Neural cell (in vitro differentiated cells): Measurements from ENCODE around the gene P4HTM. TPM values are rescaled to one million over a fixed set of nuclear protein-coding genes. Genes with fewer than 3 reads are reported as not detected.

Experiments used
- H2AFZ ChIP-seq: fragments of 200-600, 300-800 bp; sonication (generic), shearing (Covaris generic); 2 replicates; pipeline ENCODE4 v1.6.0; 2014; ENCODE audit warnings: low read depth, mild to moderate bottlenecking, antibody characterized with exemption, low read length, moderate library complexity
- H3F3A ChIP-seq: fragments of 200-600 bp; shearing (Covaris generic); 2 replicates; pipeline ENCODE4 v1.6.1; 2016; ENCODE audit warnings: mild to moderate bottlenecking, moderate library complexity, mixed read lengths, antibody characterized with exemption, low read length; ENCODE audit not compliant: insufficient read depth, poor library complexity, severe bottlenecking
- H3K27ac ChIP-seq: fragments of 200-600, 300-800 bp; sonication (generic), shearing (Covaris generic); 2 replicates; pipeline ENCODE4 v1.5.1; 2014; ENCODE audit warnings: mild to moderate bottlenecking, low read length, moderate library complexity
- H3K27me3 ChIP-seq: fragments of 300-800, 200-600 bp; sonication (generic), shearing (Covaris generic); 2 replicates; pipeline ENCODE4 v1.6.0; 2014; ENCODE audit warnings: mild to moderate bottlenecking, low read depth, low read length, moderate library complexity; ENCODE audit not compliant: insufficient read depth
- H3K36me3 ChIP-seq: fragments of 300-800, 200-600 bp; sonication (generic), shearing (Covaris generic); 2 replicates; pipeline ENCODE4 v1.5.1; 2014; ENCODE audit warnings: mild to moderate bottlenecking, antibody characterized with exemption, low read length, moderate library complexity; ENCODE audit not compliant: insufficient read depth
- H3K4me2 ChIP-seq: fragments of 300-800, 200-600 bp; sonication (generic), shearing (Covaris generic); 2 replicates; pipeline ENCODE4 v1.6.0; 2014; ENCODE audit warnings: mild to moderate bottlenecking, low read length
- H3K4me3 ChIP-seq: fragments of 300-800, 200-600 bp; sonication (generic), shearing (Covaris generic); 2 replicates; pipeline ENCODE4 v1.5.1; 2014; ENCODE audit warnings: mild to moderate bottlenecking, low read length, moderate library complexity
- H3K79me2 ChIP-seq: fragments of 200-600 bp; shearing (Covaris generic); replicated peaks from 2 replicates; pipeline ENCODE4 v1.6.0; 2014; ENCODE audit warnings: mild to moderate bottlenecking, low read length, moderate library complexity; ENCODE audit not compliant: insufficient read depth
- H3K9ac ChIP-seq: fragments of 300-800, 200-600 bp; sonication (generic), shearing (Covaris generic); 2 replicates; pipeline ENCODE4 v1.6.1; 2016; ENCODE audit warnings: mild to moderate bottlenecking, low read length, mixed read lengths
- H3K9me2 ChIP-seq: fragments of 200-600 bp; shearing (Covaris generic); 2 replicates; pipeline ENCODE4 v1.6.1; 2016; ENCODE audit warnings: mild to moderate bottlenecking, low read length, mixed read lengths; ENCODE audit not compliant: insufficient read depth
- H3K9me3 ChIP-seq: fragments of 200-600, 300-800 bp; sonication (generic), shearing (Covaris generic); 2 replicates; pipeline ENCODE4 v1.6.1; 2016; ENCODE audit warnings: mild to moderate bottlenecking, mixed run types, low read length, moderate library complexity, mixed read lengths
- H4K20me1 ChIP-seq: fragments of 200-600 bp; shearing (Covaris generic); 2 replicates; pipeline ENCODE4 v1.6.1; 2016; ENCODE audit warnings: mild to moderate bottlenecking, mixed run types; ENCODE audit not compliant: insufficient read depth
- EP300 ChIP-seq: fragments of 450-650 bp; conservative IDR thresholded peaks from 2 replicates; pipeline ENCODE4 v1.6.1; 2014; ENCODE audit warnings: antibody characterized with exemption, mild to moderate bottlenecking, moderate library complexity; ENCODE audit not compliant: poor library complexity, severe bottlenecking
- EZH2 ChIP-seq: fragments of 200-600, 300-800 bp; shearing (Covaris generic), sonication (generic); IDR thresholded peaks from 2 replicates; pipeline ENCODE4 v1.6.1; 2014; ENCODE audit warnings: antibody characterized with exemption, low read length, borderline replicate concordance, mild to moderate bottlenecking; ENCODE audit not compliant: insufficient read depth, poor library complexity, severe bottlenecking
- MXI1 ChIP-seq: fragments of 450-650 bp; conservative IDR thresholded peaks from 2 replicates; pipeline ENCODE4 v1.6.1; 2014; ENCODE audit warnings: antibody characterized with exemption, mild to moderate bottlenecking; ENCODE audit not compliant: poor library complexity, severe bottlenecking
- POLR2AphosphoS5 ChIP-seq: IDR thresholded peaks from 2 replicates; pipeline ENCODE4 v1.6.1; 2012
- RAD21 ChIP-seq: fragments of 450-650 bp; conservative IDR thresholded peaks from 2 replicates; pipeline ENCODE4 v1.6.1; 2014; ENCODE audit warnings: antibody characterized with exemption, mild to moderate bottlenecking, moderate library complexity
- SMC3 ChIP-seq: fragments of 450-650 bp; conservative IDR thresholded peaks from 2 replicates; pipeline ENCODE4 v1.6.1; 2014; ENCODE audit warnings: antibody characterized with exemption, mild to moderate bottlenecking, moderate library complexity; ENCODE audit not compliant: poor library complexity
- TAF1 ChIP-seq: IDR thresholded peaks from 2 replicates; pipeline ENCODE4 v1.6.1; 2012; ENCODE audit warnings: low read depth
- polyA plus RNA-seq: library from polyadenylated mRNA; depleted of rRNA; stranded (reverse); fragments of >200 nt; gene quantifications from 2 replicates; pipeline ENCODE4 v1.2.3, GENCODE V29; 2014
- TF ChIP-seq, protein P1 (sequence below): IDR thresholded peaks from 2 replicates; pipeline ENCODE4 v1.6.1; 2012; ENCODE audit warnings: borderline replicate concordance
- TF ChIP-seq, protein P2 (sequence below): fragments of 450-650 bp; IDR thresholded peaks from 2 replicates; pipeline ENCODE4 v1.5.1; 2014; ENCODE audit warnings: antibody characterized with exemption, mild to moderate bottlenecking, moderate library complexity; ENCODE audit not compliant: poor library complexity, severe bottlenecking

Gene P4HTM
- polyA plus RNA-seq, 1 donor from 2014 or later, result 97.3 TPM

DNA sequence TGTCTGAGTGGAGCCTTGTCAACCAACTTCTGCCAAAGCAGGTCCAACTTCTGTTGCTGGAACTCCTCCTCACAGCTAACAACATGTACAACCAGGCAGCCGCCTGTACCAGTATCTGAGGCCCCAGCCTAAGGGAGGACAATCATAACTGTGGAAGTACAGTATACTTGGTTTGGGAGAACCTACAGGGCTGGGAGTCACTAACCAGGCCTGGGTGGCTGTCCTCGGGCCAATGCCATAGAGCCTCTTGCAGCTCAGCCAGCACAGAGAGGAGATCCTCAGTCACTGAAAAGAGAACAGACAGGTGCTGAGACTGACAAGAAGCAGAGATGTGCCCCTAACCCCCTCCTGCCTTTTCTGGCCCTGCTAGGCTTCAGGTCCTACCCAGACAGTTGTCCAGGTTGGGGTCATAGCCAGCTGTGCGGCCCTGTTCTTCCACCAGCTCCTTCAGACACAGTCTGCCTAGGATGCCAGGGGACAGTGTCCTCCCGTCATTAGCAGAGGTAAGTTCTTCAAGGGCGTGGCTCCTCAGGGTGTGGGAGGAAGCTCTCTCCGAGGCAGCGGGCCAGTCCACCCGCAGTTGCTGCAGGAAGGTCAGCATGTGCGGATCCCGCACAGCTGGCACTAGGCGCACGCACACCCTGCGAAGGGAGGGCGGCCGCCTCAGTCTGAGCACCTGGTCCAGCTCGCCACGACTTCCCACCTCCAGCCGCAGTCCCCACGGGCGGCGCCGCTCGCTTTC, 27.4 kb downstream of the P4HTM start:
- Histone ChIP-seq H3F3A (no peaks in the 10 kb centered on the region), H3K79me2 (peaks cover 26% of the 10 kb centered on the region), H3K4me3 (peak overlapping the region; percentile 98), H3K27me3 (no peaks in the 10 kb centered on the region), H4K20me1 (peaks cover 9% of the 10 kb centered on the region), H3K27ac (peak overlapping the region; percentile 58), H3K9me2 (no peaks in the 10 kb centered on the region), H3K36me3 (no peaks in the 10 kb centered on the region), H3K9me3 (no peaks in the 10 kb centered on the region), H3K9ac (peak overlapping the region; percentile 80), H2AFZ (peak overlapping the region; percentile 69), H3K4me2 (peak overlapping the region; percentile 68)
- TF ChIP-seq EP300 (no peak), POLR2AphosphoS5 (no peak), RAD21 (no peak), MXI1 (no peak), TAF1 (no peak), SMC3 (no peak), EZH2 (no peak)
- TF ChIP-seq, protein P1, sequence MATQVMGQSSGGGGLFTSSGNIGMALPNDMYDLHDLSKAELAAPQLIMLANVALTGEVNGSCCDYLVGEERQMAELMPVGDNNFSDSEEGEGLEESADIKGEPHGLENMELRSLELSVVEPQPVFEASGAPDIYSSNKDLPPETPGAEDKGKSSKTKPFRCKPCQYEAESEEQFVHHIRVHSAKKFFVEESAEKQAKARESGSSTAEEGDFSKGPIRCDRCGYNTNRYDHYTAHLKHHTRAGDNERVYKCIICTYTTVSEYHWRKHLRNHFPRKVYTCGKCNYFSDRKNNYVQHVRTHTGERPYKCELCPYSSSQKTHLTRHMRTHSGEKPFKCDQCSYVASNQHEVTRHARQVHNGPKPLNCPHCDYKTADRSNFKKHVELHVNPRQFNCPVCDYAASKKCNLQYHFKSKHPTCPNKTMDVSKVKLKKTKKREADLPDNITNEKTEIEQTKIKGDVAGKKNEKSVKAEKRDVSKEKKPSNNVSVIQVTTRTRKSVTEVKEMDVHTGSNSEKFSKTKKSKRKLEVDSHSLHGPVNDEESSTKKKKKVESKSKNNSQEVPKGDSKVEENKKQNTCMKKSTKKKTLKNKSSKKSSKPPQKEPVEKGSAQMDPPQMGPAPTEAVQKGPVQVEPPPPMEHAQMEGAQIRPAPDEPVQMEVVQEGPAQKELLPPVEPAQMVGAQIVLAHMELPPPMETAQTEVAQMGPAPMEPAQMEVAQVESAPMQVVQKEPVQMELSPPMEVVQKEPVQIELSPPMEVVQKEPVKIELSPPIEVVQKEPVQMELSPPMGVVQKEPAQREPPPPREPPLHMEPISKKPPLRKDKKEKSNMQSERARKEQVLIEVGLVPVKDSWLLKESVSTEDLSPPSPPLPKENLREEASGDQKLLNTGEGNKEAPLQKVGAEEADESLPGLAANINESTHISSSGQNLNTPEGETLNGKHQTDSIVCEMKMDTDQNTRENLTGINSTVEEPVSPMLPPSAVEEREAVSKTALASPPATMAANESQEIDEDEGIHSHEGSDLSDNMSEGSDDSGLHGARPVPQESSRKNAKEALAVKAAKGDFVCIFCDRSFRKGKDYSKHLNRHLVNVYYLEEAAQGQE, result no peak
- TF ChIP-seq, protein P2, sequence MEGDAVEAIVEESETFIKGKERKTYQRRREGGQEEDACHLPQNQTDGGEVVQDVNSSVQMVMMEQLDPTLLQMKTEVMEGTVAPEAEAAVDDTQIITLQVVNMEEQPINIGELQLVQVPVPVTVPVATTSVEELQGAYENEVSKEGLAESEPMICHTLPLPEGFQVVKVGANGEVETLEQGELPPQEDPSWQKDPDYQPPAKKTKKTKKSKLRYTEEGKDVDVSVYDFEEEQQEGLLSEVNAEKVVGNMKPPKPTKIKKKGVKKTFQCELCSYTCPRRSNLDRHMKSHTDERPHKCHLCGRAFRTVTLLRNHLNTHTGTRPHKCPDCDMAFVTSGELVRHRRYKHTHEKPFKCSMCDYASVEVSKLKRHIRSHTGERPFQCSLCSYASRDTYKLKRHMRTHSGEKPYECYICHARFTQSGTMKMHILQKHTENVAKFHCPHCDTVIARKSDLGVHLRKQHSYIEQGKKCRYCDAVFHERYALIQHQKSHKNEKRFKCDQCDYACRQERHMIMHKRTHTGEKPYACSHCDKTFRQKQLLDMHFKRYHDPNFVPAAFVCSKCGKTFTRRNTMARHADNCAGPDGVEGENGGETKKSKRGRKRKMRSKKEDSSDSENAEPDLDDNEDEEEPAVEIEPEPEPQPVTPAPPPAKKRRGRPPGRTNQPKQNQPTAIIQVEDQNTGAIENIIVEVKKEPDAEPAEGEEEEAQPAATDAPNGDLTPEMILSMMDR, result no peak

DNA sequence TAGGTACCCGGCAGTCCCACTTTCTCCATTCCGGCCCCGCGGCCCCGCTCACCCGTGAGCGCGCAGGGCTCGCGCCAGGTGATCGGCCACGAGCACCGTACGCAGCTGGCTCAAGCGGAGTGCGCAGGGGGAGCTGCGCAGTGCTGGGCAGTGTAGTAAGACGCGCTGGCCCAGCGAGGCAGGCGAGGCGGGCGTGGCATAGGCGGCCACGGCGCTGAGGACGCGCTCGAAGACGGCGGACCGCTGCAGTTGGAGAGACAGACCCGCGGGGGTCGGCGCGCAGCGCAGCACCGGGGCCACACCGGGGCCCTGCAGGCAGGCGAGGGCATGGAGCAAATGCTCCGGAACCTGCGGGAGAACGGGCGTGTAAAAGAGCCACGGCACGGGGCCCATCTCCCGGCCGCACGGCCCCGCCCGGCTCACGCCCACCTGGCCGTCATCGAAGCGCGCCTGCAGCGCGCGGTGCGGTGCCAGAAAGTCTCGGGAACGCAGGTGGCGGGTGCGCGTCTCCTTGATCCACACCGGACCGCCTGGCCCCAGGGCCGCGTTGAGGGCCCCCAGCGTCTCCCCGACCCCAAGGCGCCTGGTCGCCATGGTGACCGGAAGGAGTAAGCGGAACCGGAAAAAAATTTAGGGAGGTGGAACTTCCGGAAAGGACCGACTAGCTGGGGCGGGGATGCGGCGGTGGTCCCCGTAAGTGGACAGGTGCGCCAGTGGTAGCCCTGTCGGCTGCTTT, 28.1 kb downstream of the P4HTM start, which contains the start of gene DALRD3:
Gene DALRD3, minus strand, starts transcription at position 610 of the 736 bp plus-strand sequence. Its CDS starts 16 bp downstream, at position 594.
- H3K9ac ChIP-seq, result peak within 1 kb of the TSS; percentile 80
- no peaks in the 10 kb centered on the region for H3K36me3 ChIP-seq
- H3K4me3 ChIP-seq, result peak within 1 kb of the TSS; percentile 98
- H3K27me3 ChIP-seq, result no peaks in the 10 kb centered on the region
- no peaks in the 10 kb centered on the region for H3K9me2 ChIP-seq
- H2AFZ ChIP-seq, result peak within 1 kb of the TSS; percentile 69
- peak within 1 kb of the TSS; percentile 58 for H3K27ac ChIP-seq
- H4K20me1 ChIP-seq, result peaks cover 9% of the 10 kb centered on the region
- H3K9me3 ChIP-seq, result no peaks in the 10 kb centered on the region
- TF ChIP-seq MXI1 (peak; percentile 93), SMC3 (peak; percentile 17), RAD21 (no peak), TAF1 (no peak), EP300 (peak; percentile 38), POLR2AphosphoS5 (no peak)
- peaks cover 25% of the 10 kb centered on the region for H3K79me2 ChIP-seq
- H3K4me2 ChIP-seq, result peak within 1 kb of the TSS; percentile 75
- no peaks in the 10 kb centered on the region for H3F3A ChIP-seq
